ENCODE results near the gene HOXC9. TPM values are rescaled to one million over a fixed set of nuclear protein-coding genes. Genes with fewer than 3 reads are reported as not detected.
A peak's percentile ranks its signal among the peaks of the same experiment; 100 is the strongest.

The HOXC9 gene
- total and polyA plus RNA-seq, 2 of the 8 experiments (the other 6 are each of a cell fraction or from before 2014, with no cell fraction given), result not detected

- TF ChIP-seq ZNF274 (IDR thresholded peaks at IDR 0.05; ENCODE audit: borderline replicate concordance, extremely low read depth, low read length) (no peak), HDAC2 (IDR thresholded peaks at IDR 0.05; ENCODE audit: borderline replicate concordance in 1 of 2, low read depth in 2 of 2, low read length in 2 of 2) (no peak), TBP (IDR thresholded peaks at IDR 0.05; ENCODE audit: low read depth, low read length) (no peak), RFX5 (IDR thresholded peaks at IDR 0.05; ENCODE audit: borderline replicate concordance, low read depth, low read length) (no peak), RNF2 (IDR thresholded peaks at IDR 0.05; ENCODE audit: borderline replicate concordance, low read depth, low read length, missing control alignments, poor library complexity, severe bottlenecking) (peak; percentile 95), MAX (IDR thresholded peaks at IDR 0.05) (no peak), POLR2A (IDR thresholded peaks at IDR 0.05; ENCODE audit: control extremely low read depth in 1 of 2, low read depth in 2 of 2, low read length in 2 of 2) (no peak)
These were observed 10.5 kb upstream of the HOXC9 start (continued) for GRCh38 chr12:53989227-53990113.
